ENCODE data around the gene ZC3H7A. TPM values are rescaled to one million over a fixed set of nuclear protein-coding genes. Genes with fewer than 3 reads are reported as not detected.

The ZC3H7A gene
- total and polyA plus RNA-seq, 9 of the 15 experiments (the other 6 are each of a cell fraction or from before 2014, with no cell fraction given) = 19.8 to 49.1 (median 28.2) TPM

- TF ChIP-seq, protein P1, sequence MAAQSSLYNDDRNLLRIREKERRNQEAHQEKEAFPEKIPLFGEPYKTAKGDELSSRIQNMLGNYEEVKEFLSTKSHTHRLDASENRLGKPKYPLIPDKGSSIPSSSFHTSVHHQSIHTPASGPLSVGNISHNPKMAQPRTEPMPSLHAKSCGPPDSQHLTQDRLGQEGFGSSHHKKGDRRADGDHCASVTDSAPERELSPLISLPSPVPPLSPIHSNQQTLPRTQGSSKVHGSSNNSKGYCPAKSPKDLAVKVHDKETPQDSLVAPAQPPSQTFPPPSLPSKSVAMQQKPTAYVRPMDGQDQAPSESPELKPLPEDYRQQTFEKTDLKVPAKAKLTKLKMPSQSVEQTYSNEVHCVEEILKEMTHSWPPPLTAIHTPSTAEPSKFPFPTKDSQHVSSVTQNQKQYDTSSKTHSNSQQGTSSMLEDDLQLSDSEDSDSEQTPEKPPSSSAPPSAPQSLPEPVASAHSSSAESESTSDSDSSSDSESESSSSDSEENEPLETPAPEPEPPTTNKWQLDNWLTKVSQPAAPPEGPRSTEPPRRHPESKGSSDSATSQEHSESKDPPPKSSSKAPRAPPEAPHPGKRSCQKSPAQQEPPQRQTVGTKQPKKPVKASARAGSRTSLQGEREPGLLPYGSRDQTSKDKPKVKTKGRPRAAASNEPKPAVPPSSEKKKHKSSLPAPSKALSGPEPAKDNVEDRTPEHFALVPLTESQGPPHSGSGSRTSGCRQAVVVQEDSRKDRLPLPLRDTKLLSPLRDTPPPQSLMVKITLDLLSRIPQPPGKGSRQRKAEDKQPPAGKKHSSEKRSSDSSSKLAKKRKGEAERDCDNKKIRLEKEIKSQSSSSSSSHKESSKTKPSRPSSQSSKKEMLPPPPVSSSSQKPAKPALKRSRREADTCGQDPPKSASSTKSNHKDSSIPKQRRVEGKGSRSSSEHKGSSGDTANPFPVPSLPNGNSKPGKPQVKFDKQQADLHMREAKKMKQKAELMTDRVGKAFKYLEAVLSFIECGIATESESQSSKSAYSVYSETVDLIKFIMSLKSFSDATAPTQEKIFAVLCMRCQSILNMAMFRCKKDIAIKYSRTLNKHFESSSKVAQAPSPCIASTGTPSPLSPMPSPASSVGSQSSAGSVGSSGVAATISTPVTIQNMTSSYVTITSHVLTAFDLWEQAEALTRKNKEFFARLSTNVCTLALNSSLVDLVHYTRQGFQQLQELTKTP (IDR thresholded peaks at IDR 0.05; ENCODE audit: low read depth in 1 of 2, partially characterized antibody in 2 of 2) = no peak
- TF ChIP-seq ZBTB2 (IDR thresholded peaks at IDR 0.05) (no peak), CHD2 (IDR thresholded peaks at IDR 0.05; ENCODE audit: low read depth, low read length) (0 out of 2 replicates have a peak, but pooled peaks have one; percentile 31), EHMT2 (IDR thresholded peaks at IDR 0.05) (peak; percentile 45; the same call in 1 of the 2 replicates), FOXP1 (CRISPR knock-in tag; IDR thresholded peaks at IDR 0.05) (no peak), PURB (CRISPR knock-in tag; IDR thresholded peaks at IDR 0.05; ENCODE audit: low read depth) (no peak), MEIS2 (IDR thresholded peaks at IDR 0.05; ENCODE audit: partially characterized antibody) (peak; percentile 38), RAD51 (IDR thresholded peaks at IDR 0.05; ENCODE audit: borderline replicate concordance, low read depth) (no peak), CREM (IDR thresholded peaks at IDR 0.05; ENCODE audit: low read depth) (peak; percentile 52; the same call in 1 of the 2 replicates), ZNF224 (CRISPR knock-in tag; IDR thresholded peaks at IDR 0.05) (no peak), ZNF644 (tag; IDR thresholded peaks at IDR 0.05; ENCODE audit: low read depth) (peak; percentile 44; the same call in 1 of the 2 replicates), CAMTA2 (CRISPR knock-in tag; conservative IDR thresholded peaks at IDR 0.05) (no peak), SMARCC2 (IDR thresholded peaks at IDR 0.05; ENCODE audit: low read depth) (no peak), SPI1 (IDR thresholded peaks at IDR 0.05; ENCODE audit: borderline replicate concordance, low read depth, low read length) (peak; percentile 100), CSDE1 (IDR thresholded peaks at IDR 0.05) (no peak), PHB (CRISPR knock-in tag; IDR thresholded peaks at IDR 0.05) (no peak), HDAC6 (IDR thresholded peaks at IDR 0.05; ENCODE audit: low read depth, low read length) (no peak)
- TF ChIP-seq, protein P2, sequence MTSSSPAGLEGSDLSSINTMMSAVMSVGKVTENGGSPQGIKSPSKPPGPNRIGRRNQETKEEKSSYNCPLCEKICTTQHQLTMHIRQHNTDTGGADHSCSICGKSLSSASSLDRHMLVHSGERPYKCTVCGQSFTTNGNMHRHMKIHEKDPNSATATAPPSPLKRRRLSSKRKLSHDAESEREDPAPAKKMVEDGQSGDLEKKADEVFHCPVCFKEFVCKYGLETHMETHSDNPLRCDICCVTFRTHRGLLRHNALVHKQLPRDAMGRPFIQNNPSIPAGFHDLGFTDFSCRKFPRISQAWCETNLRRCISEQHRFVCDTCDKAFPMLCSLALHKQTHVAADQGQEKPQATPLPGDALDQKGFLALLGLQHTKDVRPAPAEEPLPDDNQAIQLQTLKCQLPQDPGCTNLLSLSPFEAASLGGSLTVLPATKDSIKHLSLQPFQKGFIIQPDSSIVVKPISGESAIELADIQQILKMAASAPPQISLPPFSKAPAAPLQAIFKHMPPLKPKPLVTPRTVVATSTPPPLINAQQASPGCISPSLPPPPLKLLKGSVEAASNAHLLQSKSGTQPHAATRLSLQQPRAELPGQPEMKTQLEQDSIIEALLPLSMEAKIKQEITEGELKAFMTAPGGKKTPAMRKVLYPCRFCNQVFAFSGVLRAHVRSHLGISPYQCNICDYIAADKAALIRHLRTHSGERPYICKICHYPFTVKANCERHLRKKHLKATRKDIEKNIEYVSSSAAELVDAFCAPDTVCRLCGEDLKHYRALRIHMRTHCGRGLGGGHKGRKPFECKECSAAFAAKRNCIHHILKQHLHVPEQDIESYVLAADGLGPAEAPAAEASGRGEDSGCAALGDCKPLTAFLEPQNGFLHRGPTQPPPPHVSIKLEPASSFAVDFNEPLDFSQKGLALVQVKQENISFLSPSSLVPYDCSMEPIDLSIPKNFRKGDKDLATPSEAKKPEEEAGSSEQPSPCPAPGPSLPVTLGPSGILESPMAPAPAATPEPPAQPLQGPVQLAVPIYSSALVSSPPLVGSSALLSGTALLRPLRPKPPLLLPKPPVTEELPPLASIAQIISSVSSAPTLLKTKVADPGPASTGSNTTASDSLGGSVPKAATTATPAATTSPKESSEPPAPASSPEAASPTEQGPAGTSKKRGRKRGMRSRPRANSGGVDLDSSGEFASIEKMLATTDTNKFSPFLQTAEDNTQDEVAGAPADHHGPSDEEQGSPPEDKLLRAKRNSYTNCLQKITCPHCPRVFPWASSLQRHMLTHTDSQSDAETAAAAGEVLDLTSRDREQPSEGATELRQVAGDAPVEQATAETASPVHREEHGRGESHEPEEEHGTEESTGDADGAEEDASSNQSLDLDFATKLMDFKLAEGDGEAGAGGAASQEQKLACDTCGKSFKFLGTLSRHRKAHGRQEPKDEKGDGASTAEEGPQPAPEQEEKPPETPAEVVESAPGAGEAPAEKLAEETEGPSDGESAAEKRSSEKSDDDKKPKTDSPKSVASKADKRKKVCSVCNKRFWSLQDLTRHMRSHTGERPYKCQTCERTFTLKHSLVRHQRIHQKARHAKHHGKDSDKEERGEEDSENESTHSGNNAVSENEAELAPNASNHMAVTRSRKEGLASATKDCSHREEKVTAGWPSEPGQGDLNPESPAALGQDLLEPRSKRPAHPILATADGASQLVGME (CRISPR knock-in tag; IDR thresholded peaks at IDR 0.05) = no peak
- TF ChIP-seq, protein P3, sequence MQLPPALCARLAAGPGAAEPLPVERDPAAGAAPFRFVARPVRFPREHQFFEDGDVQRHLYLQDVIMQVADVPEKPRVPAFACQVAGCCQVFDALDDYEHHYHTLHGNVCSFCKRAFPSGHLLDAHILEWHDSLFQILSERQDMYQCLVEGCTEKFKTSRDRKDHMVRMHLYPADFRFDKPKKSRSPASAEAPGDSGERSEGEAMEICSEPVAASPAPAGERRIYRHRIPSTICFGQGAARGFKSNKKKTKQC (CRISPR knock-in tag; IDR thresholded peaks at IDR 0.05) = no peak
Observed at GRCh38 chr16:11819798-11820197, 22.7 kb upstream of the ZC3H7A start (continued).
